ENCODE measurements around the gene SORCS2. TPM values are rescaled to one million over a fixed set of nuclear protein-coding genes. Genes with fewer than 3 reads are reported as not detected.

The SORCS2 gene
- total and polyA plus RNA-seq, 12 donors, result 0.67 to 15.5 (median 1.3) TPM

DNA sequence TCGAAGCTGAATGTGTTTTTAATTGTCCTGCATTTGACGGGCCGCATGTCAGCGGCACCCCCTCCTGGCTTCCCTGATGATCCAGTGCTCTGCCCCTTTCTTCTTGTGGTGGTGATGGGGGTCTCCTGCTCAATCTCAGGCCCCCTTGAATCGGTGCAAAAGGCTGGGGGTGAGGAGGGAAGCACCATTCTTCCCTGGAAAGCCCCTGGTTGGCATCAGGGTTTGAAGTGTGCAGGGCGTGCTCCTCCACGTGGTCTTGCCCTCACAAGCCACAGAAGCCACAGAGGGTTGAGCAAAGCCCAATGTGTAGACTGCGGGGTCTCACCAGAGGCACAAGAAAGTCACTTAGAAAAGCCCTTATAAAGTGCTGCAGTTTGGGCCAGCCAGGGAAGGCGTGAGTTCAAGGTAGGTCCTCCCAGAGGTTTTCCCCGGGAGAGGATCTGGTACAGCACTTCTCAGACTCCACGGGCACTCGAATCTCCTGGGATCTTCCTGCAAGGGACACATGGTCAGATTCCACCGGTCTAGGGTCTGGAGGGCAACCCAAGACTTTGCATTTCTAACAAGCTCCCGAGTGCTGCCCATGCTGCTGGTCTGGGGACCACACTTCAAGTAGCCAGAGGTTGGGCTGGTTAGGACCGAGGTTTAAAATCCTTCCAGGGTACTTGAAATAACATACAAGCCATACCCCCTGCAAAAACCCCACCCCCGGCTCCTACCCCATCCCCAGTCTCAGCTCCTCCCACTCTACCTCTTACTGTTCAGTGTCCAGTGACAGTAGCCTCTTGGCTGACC is 207.3 kb downstream of the SORCS2 start:
- Histone ChIP-seq H3K4me1 (replicated peaks in 1 of 2) (no peaks in the 10 kb centered on the region), H3K9me3 (replicated peaks in 1 of 3) (no peaks in the 10 kb centered on the region), H3K27ac (no peak overlapping the region), H3K36me3 (replicated peaks in 1 of 2) (no peaks in the 10 kb centered on the region), H3K4me3 (no peak overlapping the region), H3K27me3 (peaks cover 7% of the 10 kb centered on the region)
- WGBS, 4 donors, result 68 to 83% (median 73%) methylated on average over 5 to 16 of the region's 16 CpGs
- DNase-seq, result peak in 3 of 7 donors; percentile 2 to 27 (median 8)
- intact Hi-C loops (cut with DNase I), result no loop called here
- TF ChIP-seq, protein P1, sequence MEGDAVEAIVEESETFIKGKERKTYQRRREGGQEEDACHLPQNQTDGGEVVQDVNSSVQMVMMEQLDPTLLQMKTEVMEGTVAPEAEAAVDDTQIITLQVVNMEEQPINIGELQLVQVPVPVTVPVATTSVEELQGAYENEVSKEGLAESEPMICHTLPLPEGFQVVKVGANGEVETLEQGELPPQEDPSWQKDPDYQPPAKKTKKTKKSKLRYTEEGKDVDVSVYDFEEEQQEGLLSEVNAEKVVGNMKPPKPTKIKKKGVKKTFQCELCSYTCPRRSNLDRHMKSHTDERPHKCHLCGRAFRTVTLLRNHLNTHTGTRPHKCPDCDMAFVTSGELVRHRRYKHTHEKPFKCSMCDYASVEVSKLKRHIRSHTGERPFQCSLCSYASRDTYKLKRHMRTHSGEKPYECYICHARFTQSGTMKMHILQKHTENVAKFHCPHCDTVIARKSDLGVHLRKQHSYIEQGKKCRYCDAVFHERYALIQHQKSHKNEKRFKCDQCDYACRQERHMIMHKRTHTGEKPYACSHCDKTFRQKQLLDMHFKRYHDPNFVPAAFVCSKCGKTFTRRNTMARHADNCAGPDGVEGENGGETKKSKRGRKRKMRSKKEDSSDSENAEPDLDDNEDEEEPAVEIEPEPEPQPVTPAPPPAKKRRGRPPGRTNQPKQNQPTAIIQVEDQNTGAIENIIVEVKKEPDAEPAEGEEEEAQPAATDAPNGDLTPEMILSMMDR (IDR thresholded peaks at IDR 0.05), result no peak
- TF ChIP-seq POLR2A (IDR thresholded peaks at IDR 0.05), result no peak

DNA sequence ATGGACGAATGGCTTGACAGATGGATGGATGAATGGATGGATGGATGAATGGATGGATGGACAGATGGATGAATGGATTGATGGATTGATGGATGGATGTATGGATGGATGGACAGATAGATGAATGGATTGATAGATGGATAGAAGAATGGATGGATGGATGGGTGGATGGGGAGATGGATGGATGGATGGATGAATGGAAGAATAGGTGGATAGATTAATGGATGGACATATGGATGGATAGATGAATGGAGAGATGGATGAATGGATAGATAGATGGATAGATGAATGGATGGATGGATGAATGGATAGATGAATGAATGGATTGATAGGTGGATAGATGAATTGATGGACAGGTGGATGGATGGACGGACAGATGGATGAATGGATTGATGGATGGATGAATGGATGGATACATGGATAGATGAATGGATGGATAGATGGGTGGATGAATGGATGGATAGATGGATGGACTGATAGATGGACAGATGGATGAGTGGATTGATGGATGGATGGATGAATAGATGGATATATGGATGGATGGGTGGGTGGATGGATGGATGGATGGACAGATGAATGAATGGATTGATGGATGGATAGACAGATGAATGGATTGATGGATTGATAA is 208.4 kb downstream of the SORCS2 start:
- intact Hi-C loops (cut with DNase I), result no loop called here
- Histone ChIP-seq H3K4me1 (replicated peaks in 1 of 2) (no peaks in the 10 kb centered on the region), H3K36me3 (replicated peaks in 1 of 2) (no peaks in the 10 kb centered on the region), H3K27ac (no peak overlapping the region), H3K9me3 (replicated peaks in 1 of 3) (no peaks in the 10 kb centered on the region), H3K4me3 (no peak overlapping the region), H3K27me3 (peaks cover under 1% of the 10 kb centered on the region)
- no peak for DNase-seq
- WGBS, 4 donors, result 44 to 58% (median 52%) methylated on average over 2 of the region's 2 CpGs
- TF ChIP-seq POLR2A (IDR thresholded peaks at IDR 0.05), result no peak
- TF ChIP-seq, protein P1 (IDR thresholded peaks at IDR 0.05), result no peak

DNA sequence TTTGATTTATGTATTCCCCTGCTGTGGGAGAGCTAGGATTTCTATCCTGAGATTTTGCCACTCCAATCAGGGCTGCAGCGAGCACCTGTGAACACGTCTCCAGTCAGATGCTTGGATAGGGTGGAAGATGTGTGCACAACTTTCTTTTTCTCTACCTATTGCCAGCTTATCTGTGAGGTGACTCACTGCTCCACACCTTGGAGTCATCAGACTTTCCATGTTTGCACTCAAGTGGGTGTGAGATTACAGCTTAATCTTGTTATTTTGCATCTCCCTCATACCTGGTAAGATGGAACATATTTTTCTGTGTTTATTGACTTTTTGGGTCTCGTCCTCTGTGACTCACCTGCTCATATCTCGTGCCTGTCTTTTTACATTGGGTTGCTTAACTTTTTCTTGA is 210.2 kb downstream of the SORCS2 start:
- TF ChIP-seq POLR2A (IDR thresholded peaks at IDR 0.05), result no peak
- TF ChIP-seq, protein P1 (IDR thresholded peaks at IDR 0.05), result no peak
- Histone ChIP-seq H3K27me3 (no peaks in the 10 kb centered on the region), H3K27ac (no peak overlapping the region), H3K4me1 (replicated peaks in 1 of 2) (no peaks in the 10 kb centered on the region), H3K4me3 (no peak overlapping the region), H3K36me3 (replicated peaks in 1 of 2) (no peaks in the 10 kb centered on the region), H3K9me3 (replicated peaks in 1 of 3) (no peaks in the 10 kb centered on the region)
- 42 to 76% (median 52%) methylated on average over 4 of the region's 4 CpGs for WGBS, 4 donors
- peak in 1 of 7 donors; percentile 10 for DNase-seq
- intact Hi-C loops (cut with DNase I), result no loop called here

DNA sequence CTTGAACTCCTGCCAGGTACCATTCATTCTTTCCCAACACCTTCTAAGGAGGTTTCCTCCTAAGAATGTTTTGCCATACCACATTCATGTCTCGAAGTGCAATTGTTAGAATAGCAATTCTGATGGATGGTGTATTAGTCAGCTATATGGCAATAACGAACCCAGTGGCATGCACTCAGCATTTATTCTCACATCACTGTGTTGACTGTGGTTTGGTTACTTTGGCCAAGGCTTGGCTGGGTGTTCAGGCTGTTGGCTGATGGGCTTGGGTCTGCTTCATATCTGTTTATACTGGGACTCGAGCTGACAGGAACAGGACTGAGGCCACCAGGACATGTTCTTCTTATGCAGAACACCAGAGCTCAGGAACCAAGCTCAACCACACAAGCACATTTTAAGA is 210.7 kb downstream of the SORCS2 start:
- TF ChIP-seq, protein P1 (IDR thresholded peaks at IDR 0.05), result no peak
- no peak for TF ChIP-seq POLR2A (IDR thresholded peaks at IDR 0.05)
- DNase-seq, result peak in 2 of 7 donors; percentile 4 to 17
- H3K27ac ChIP-seq, result no peak overlapping the region
- no peaks in the 10 kb centered on the region for H3K27me3 ChIP-seq
- H3K9me3 ChIP-seq (replicated peaks in 1 of 3), result peaks cover 0 to 2% (median 0%) of the 10 kb centered on the region in 3 donors
- H3K36me3 ChIP-seq (replicated peaks in 1 of 2), result no peaks in the 10 kb centered on the region
- no peak overlapping the region for H3K4me3 ChIP-seq
- 46 to 80% (median 68%) methylated on average over 3 of the region's 3 CpGs for WGBS, 4 donors
- intact Hi-C loops (cut with DNase I), result no loop called here
- no peaks in the 10 kb centered on the region for H3K4me1 ChIP-seq (replicated peaks in 1 of 2)
